AG04449 (cell line): ENCODE measurements around the gene ARL6IP6.

ENCODE experiments used
- CTCF ChIA-PET: fragments of 350-600 bp; formaldehyde crosslinking; extraction: SDS; loops from one replicate; lab custom pipeline; 2021; ENCODE audit warnings: antibody characterized with exemption; lab: Yijun Ruan, JAX
- POLR2A ChIA-PET: fragments of 400-600, 350-600 bp; formaldehyde crosslinking; extraction: SDS; loops from one replicate; lab custom pipeline; 2020; ENCODE audit warnings: antibody characterized with exemption, inconsistent platforms; lab: Yijun Ruan, JAX
- DNase-seq: peaks from one replicate; pipeline ENCODE4 v3.0.0-alpha.2; 2010; ENCODE audit warnings: low read depth, low spot score
- H3K4me3 ChIP-seq: 2 replicates; pipeline ENCODE4 v1.5.1; 2011; ENCODE audit warnings: low read depth, mild to moderate bottlenecking, control low read depth, low read length
- CTCF ChIP-seq: IDR thresholded peaks from one replicate; pipeline ENCODE4 v1.5.1; 2011; ENCODE audit warnings: mild to moderate bottlenecking, moderate library complexity, low read length, control low read depth, inconsistent platforms; ENCODE audit not compliant: insufficient read depth; ENCODE audit errors: missing control alignments

Gene ARL6IP6

GRCh38 chr2:152804687-152805408, 86.4 kb downstream of the ARL6IP6 start:
- ChIA-PET CTCF (interaction anchor here (0.7 kb wide), 1 partner anchor 56 kb away, joined by 3 read pairs; no protein-coding TSS in a partner anchor), POLR2A (no interaction called here)
- H3K4me3 ChIP-seq: no peak overlapping the region
- DNase-seq: no peak
- no peak for TF ChIP-seq CTCF

- CTCF ChIA-PET: no interaction called here
- H3K4me3 ChIP-seq: no peak overlapping the region
- no peak for TF ChIP-seq CTCF
- no peak for DNase-seq
- POLR2A ChIA-PET: no interaction called here
Observed at GRCh38 chr2:152811916-152812315, 93.5 kb downstream of the ARL6IP6 start.
